GM12878 (cell line): Measurements from ENCODE around the gene IKZF1. TPM values are rescaled to one million over a fixed set of nuclear protein-coding genes. Genes with fewer than 3 reads are reported as not detected.

Experiments
- BACH1 ChIP-seq: fragments of 450-650 bp; IDR thresholded peaks from 2 replicates; pipeline ENCODE4 v1.6.1; 2017; ENCODE audit warnings: mild to moderate bottlenecking, borderline replicate concordance
- BRCA1 ChIP-seq: IDR thresholded peaks from 2 replicates; pipeline ENCODE4 v1.6.1; 2011; ENCODE audit warnings: low read depth, low read length, improper control_type of control experiment
- FOXM1 ChIP-seq: IDR thresholded peaks from 2 replicates; pipeline ENCODE4 v1.6.1; 2012; ENCODE audit warnings: low read depth, mild to moderate bottlenecking, inconsistent platforms, low read length, moderate library complexity
- KDM1A ChIP-seq: fragments of 200-600 bp; sonication (generic); IDR thresholded peaks from 2 replicates; pipeline ENCODE4 v1.6.1; 2016; ENCODE audit warnings: borderline replicate concordance
- KLF5 ChIP-seq: fragments of 450-650 bp; IDR thresholded peaks from 2 replicates; pipeline ENCODE4 v1.6.1; 2014; ENCODE audit warnings: mild to moderate bottlenecking; ENCODE audit not compliant: partially characterized antibody
- LARP7 ChIP-seq: fragments of 450-650 bp; IDR thresholded peaks from 2 replicates; pipeline ENCODE4 v1.6.1; 2017; ENCODE audit warnings: mild to moderate bottlenecking
- MEF2A ChIP-seq: IDR thresholded peaks from 2 replicates; pipeline ENCODE4 v1.6.1; 2011; ENCODE audit warnings: low read depth, mild to moderate bottlenecking, low read length, moderate library complexity; ENCODE audit not compliant: insufficient read depth
- MYC ChIP-seq: IDR thresholded peaks from 2 replicates; pipeline ENCODE4 v1.6.1; 2011; ENCODE audit warnings: mild to moderate bottlenecking, low read length, moderate library complexity, inconsistent platforms; ENCODE audit not compliant: insufficient read depth, insufficient replicate concordance, insufficient read length, severe bottlenecking
- PAX8 ChIP-seq: fragments of 450-650 bp; IDR thresholded peaks from 2 replicates; pipeline ENCODE4 v1.6.1; 2017; ENCODE audit warnings: mild to moderate bottlenecking, moderate library complexity
- RAD21 ChIP-seq: IDR thresholded peaks from 2 replicates; pipeline ENCODE4 v1.6.1; 2011; ENCODE audit warnings: mild to moderate bottlenecking, low read depth, low read length, moderate library complexity; ENCODE audit not compliant: insufficient read depth
- SIX5 ChIP-seq: IDR thresholded peaks from 2 replicates; pipeline ENCODE4 v1.6.1; 2011; ENCODE audit warnings: mild to moderate bottlenecking, low read depth, low read length, moderate library complexity; ENCODE audit not compliant: severe bottlenecking
- STAT1 ChIP-seq: fragments of 450-650 bp; conservative IDR thresholded peaks from 2 replicates; pipeline ENCODE4 v1.6.1; 2014; ENCODE audit warnings: antibody characterized with exemption, mild to moderate bottlenecking
- TCF12 ChIP-seq: IDR thresholded peaks from 2 replicates; pipeline ENCODE4 v1.6.1; 2011; ENCODE audit warnings: low read depth, mild to moderate bottlenecking, low read length
- ZNF622 ChIP-seq: fragments of 450-650 bp; IDR thresholded peaks from 2 replicates; pipeline ENCODE4 v1.6.1; 2017; ENCODE audit warnings: mild to moderate bottlenecking, inconsistent platforms
- polyA plus RNA-seq, 11 experiments: library from polyadenylated mRNA; depleted of rRNA in 4 of 11; unstranded in 6 of 11; stranded (reverse) in 5 of 11; fragments of >200 nt; fragmentation: Nextera tagmentation in 4 of 11; fragmentation: Illumina TruSeq in 1 of 11; extraction: Ambion mirVana in 4 of 11; extraction: Trizol in 1 of 11; gene quantifications; 1 replicate in 1 of 11; 2 replicates in 10 of 11; pipeline versions ENCODE4 v1.2.1 to v1.2.3, GENCODE V29; 2011 to 2016; ENCODE audit warnings: inconsistent platforms in 2 of 11, missing spikeins in 2 of 11, low read depth in 1 of 11
- total RNA-seq, 4 experiments: library from RNA; depleted of rRNA in 3 of 4; stranded (reverse); fragments of >200 nt in 3 of 4; fragmentation: Illumina TruSeq in 1 of 4; extraction: Trizol in 1 of 4; gene quantifications; 2 replicates each; pipeline versions ENCODE4 v1.2.1 to v1.2.3, GENCODE V29; 2013 to 2021
- TF ChIP-seq, protein P1 (sequence below): fragments of 450-650 bp; formaldehyde crosslinking; IDR thresholded peaks from 2 replicates; pipeline ENCODE4 v1.4.0; 2022; ENCODE audit warnings: mild to moderate bottlenecking, moderate library complexity
- TF ChIP-seq, protein P2 (sequence below): fragments of 450-650 bp; formaldehyde crosslinking; IDR thresholded peaks from 2 replicates; pipeline ENCODE4 v1.5.0; 2022; ENCODE audit warnings: mild to moderate bottlenecking, missing genetic modification characterization
- TF ChIP-seq, protein P3 (sequence below): fragments of 450-650 bp; conservative IDR thresholded peaks from 2 replicates; pipeline ENCODE4 v1.6.1; 2017; ENCODE audit warnings: mild to moderate bottlenecking, moderate library complexity
- TF ChIP-seq, protein P4 (sequence below): fragments of 450-650 bp; formaldehyde crosslinking; IDR thresholded peaks from 2 replicates; pipeline ENCODE4 v1.4.0; 2020; ENCODE audit warnings: mild to moderate bottlenecking, moderate library complexity

Gene IKZF1
- total and polyA plus RNA-seq, 10 of the 15 experiments (the other 5 are each of a cell fraction or from before 2014, with no cell fraction given): 27.2 to 125 (median 71.6) TPM

DNA sequence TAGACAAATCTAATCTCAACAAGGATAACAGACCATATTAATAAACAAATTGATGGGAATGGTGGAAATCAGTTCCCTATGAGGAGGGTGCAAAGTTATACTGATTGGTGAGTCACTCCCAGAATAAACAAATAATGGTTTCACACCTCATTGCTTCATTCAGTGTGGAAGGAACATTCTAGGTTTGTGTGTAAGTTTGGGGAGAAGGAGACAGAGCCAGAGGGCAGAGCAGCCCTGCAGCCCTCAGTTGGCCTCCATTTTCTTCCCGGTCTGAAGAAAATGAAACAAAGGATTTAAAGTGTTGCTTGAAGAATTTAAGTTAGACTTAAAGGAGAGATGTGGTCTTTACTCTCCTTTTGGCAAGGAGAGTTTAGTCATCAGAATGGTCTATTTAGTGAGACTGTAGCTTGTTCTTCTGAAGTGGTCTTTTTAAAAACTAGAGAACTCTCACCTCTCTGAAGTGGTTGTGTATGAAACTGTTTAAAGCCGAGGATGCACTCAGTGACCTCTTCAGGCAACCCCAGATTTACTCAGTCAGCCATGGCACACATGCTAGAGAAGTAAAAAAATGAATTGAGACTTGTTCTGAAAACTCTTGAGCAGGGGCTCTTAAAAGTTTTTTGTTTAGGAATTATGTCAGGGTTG lies 27.2 kb downstream of the IKZF1 start (continued):
- no peak for TF ChIP-seq MYC
- TF ChIP-seq BACH1: no peak
- no peak for TF ChIP-seq TCF12
- TF ChIP-seq PAX8: no peak
- TF ChIP-seq, protein P1, sequence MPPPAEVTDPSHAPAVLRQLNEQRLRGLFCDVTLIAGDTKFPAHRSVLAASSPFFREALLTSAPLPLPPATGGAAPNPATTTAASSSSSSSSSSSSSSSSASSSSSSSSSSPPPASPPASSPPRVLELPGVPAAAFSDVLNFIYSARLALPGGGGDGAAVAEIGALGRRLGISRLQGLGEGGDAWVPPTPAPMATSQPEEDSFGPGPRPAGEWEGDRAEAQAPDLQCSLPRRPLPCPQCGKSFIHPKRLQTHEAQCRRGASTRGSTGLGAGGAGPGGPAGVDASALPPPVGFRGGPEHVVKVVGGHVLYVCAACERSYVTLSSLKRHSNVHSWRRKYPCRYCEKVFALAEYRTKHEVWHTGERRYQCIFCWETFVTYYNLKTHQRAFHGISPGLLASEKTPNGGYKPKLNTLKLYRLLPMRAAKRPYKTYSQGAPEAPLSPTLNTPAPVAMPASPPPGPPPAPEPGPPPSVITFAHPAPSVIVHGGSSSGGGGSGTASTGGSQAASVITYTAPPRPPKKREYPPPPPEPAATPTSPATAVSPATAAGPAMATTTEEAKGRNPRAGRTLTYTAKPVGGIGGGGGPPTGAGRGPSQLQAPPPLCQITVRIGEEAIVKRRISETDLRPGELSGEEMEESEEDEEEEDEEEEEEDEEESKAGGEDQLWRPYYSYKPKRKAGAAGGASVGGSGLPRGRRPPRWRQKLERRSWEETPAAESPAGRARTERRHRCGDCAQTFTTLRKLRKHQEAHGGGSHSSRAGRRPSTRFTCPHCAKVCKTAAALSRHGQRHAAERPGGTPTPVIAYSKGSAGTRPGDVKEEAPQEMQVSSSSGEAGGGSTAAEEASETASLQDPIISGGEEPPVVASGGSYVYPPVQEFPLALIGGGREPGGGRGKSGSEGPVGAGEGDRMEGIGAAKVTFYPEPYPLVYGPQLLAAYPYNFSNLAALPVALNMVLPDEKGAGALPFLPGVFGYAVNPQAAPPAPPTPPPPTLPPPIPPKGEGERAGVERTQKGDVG: no peak
- peak; percentile 73 for TF ChIP-seq FOXM1
- no peak for TF ChIP-seq LARP7
- no peak for TF ChIP-seq KLF5
- no peak for TF ChIP-seq STAT1
- TF ChIP-seq MEF2A: 0 out of 2 replicates have a peak, but pooled peaks have one; percentile 3
- TF ChIP-seq KDM1A: no peak
- TF ChIP-seq, protein P2, sequence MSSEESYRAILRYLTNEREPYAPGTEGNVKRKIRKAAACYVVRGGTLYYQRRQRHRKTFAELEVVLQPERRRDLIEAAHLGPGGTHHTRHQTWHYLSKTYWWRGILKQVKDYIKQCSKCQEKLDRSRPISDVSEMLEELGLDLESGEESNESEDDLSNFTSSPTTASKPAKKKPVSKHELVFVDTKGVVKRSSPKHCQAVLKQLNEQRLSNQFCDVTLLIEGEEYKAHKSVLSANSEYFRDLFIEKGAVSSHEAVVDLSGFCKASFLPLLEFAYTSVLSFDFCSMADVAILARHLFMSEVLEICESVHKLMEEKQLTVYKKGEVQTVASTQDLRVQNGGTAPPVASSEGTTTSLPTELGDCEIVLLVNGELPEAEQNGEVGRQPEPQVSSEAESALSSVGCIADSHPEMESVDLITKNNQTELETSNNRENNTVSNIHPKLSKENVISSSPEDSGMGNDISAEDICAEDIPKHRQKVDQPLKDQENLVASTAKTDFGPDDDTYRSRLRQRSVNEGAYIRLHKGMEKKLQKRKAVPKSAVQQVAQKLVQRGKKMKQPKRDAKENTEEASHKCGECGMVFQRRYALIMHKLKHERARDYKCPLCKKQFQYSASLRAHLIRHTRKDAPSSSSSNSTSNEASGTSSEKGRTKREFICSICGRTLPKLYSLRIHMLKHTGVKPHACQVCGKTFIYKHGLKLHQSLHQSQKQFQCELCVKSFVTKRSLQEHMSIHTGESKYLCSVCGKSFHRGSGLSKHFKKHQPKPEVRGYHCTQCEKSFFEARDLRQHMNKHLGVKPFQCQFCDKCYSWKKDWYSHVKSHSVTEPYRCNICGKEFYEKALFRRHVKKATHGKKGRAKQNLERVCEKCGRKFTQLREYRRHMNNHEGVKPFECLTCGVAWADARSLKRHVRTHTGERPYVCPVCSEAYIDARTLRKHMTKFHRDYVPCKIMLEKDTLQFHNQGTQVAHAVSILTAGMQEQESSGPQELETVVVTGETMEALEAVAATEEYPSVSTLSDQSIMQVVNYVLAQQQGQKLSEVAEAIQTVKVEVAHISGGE (CRISPR knock-in tag): no peak
- TF ChIP-seq, protein P3, sequence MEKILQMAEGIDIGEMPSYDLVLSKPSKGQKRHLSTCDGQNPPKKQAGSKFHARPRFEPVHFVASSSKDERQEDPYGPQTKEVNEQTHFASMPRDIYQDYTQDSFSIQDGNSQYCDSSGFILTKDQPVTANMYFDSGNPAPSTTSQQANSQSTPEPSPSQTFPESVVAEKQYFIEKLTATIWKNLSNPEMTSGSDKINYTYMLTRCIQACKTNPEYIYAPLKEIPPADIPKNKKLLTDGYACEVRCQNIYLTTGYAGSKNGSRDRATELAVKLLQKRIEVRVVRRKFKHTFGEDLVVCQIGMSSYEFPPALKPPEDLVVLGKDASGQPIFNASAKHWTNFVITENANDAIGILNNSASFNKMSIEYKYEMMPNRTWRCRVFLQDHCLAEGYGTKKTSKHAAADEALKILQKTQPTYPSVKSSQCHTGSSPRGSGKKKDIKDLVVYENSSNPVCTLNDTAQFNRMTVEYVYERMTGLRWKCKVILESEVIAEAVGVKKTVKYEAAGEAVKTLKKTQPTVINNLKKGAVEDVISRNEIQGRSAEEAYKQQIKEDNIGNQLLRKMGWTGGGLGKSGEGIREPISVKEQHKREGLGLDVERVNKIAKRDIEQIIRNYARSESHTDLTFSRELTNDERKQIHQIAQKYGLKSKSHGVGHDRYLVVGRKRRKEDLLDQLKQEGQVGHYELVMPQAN: no peak
- TF ChIP-seq, protein P4, sequence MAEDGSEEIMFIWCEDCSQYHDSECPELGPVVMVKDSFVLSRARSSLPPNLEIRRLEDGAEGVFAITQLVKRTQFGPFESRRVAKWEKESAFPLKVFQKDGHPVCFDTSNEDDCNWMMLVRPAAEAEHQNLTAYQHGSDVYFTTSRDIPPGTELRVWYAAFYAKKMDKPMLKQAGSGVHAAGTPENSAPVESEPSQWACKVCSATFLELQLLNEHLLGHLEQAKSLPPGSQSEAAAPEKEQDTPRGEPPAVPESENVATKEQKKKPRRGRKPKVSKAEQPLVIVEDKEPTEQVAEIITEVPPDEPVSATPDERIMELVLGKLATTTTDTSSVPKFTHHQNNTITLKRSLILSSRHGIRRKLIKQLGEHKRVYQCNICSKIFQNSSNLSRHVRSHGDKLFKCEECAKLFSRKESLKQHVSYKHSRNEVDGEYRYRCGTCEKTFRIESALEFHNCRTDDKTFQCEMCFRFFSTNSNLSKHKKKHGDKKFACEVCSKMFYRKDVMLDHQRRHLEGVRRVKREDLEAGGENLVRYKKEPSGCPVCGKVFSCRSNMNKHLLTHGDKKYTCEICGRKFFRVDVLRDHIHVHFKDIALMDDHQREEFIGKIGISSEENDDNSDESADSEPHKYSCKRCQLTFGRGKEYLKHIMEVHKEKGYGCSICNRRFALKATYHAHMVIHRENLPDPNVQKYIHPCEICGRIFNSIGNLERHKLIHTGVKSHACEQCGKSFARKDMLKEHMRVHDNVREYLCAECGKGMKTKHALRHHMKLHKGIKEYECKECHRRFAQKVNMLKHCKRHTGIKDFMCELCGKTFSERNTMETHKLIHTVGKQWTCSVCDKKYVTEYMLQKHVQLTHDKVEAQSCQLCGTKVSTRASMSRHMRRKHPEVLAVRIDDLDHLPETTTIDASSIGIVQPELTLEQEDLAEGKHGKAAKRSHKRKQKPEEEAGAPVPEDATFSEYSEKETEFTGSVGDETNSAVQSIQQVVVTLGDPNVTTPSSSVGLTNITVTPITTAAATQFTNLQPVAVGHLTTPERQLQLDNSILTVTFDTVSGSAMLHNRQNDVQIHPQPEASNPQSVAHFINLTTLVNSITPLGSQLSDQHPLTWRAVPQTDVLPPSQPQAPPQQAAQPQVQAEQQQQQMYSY (CRISPR knock-in tag): no peak
- no peak for TF ChIP-seq SIX5
- no peak for TF ChIP-seq ZNF622
- TF ChIP-seq RAD21: no peak
- TF ChIP-seq BRCA1: no peak
